Right cardiac atrium (tissue), 5 donors: ENCODE measurements around the gene ESCO1. TPM values are rescaled to one million over a fixed set of nuclear protein-coding genes. Genes with fewer than 3 reads are reported as not detected.
"Not testable (repeated sequence)": the region's sequence is repeated elsewhere in the genome, so short reads cannot be mapped to it uniquely, and the experiment has no call there.

Experiments
- ATAC-seq, 2 donors: fragments of 200-7000 bp; cut with Tn5 transposase; one replicate each; pipeline versions ENCODE4 v1.8.0 to v1.9.1; 2020; ENCODE audit warnings: moderate library complexity in 2 of 2, mild to moderate bottlenecking in 1 of 2
- DNase-seq, 3 donors: peaks; one replicate each; pipeline ENCODE4 v3.0.0-alpha.2; 2020
- H3K27ac ChIP-seq: one replicate; pipeline ENCODE4 v1.5.1; 2013; ENCODE audit warnings: mild to moderate bottlenecking, low read length, control low read depth, moderate library complexity
- H3K27me3 ChIP-seq: one replicate; pipeline ENCODE4 v1.6.1; 2013; ENCODE audit not compliant: control insufficient read depth, insufficient read depth
- H3K4me1 ChIP-seq: one replicate; pipeline ENCODE4 v1.6.1; 2013; ENCODE audit warnings: low read length; ENCODE audit not compliant: control insufficient read depth, insufficient read depth
- H3K4me3 ChIP-seq: one replicate; pipeline ENCODE4 v1.5.1; 2013; ENCODE audit warnings: low read length, control low read depth
- H3K9me3 ChIP-seq: one replicate; pipeline ENCODE4 v1.6.1; 2013; ENCODE audit warnings: low read length; ENCODE audit not compliant: control insufficient read depth
- WGBS: extraction: QIAGEN DNeasy Blood & Tissue Kit; methylation state at CpG from one replicate; pipeline ENCODE4 v1.1.7; 2013; 5-methylcytosine and 5-hydroxymethylcytosine counted together
- intact Hi-C, 4 donors: fragments of 100-400 bp; cut with DNase I; formaldehyde crosslinking; loops; one replicate each; pipeline versions ENCODE4 v1.11.0 to v1.14.0; 2022 to 2023
- long read RNA-seq, 4 donors: library from polyadenylated mRNA; unstranded; transcript quantifications; one replicate each; pipeline ENCODE4 v2.0.0, GENCODE V29; 2020 to 2021
- polyA plus RNA-seq: library from polyadenylated mRNA; stranded (reverse); fragments of 200-250 nt; gene quantifications from one replicate; pipeline ENCODE4 v1.2.3, GENCODE V29; 2013
- total RNA-seq, 4 donors: library from RNA; stranded (reverse); fragmentation: NEBNext Ultra II Directional; extraction: Animal tissue kit (Norgen Biotek cat#: 25700); gene quantifications; one replicate each; pipeline ENCODE4 v1.2.1, GENCODE V29; 2021
- donor health status: healthy with polysubstance abuse.
- donor health status: DM: no; HTN: yes; CAD: no.
- donor health status: DM: no; HTN: no; CAD: no.
- donor health status: DM: no; HTN: yes; CAD: no; lungs with severe emphysema.
- donor health status: DM: yes; HTN: yes; CAD: no.

The ESCO1 gene, protein sequence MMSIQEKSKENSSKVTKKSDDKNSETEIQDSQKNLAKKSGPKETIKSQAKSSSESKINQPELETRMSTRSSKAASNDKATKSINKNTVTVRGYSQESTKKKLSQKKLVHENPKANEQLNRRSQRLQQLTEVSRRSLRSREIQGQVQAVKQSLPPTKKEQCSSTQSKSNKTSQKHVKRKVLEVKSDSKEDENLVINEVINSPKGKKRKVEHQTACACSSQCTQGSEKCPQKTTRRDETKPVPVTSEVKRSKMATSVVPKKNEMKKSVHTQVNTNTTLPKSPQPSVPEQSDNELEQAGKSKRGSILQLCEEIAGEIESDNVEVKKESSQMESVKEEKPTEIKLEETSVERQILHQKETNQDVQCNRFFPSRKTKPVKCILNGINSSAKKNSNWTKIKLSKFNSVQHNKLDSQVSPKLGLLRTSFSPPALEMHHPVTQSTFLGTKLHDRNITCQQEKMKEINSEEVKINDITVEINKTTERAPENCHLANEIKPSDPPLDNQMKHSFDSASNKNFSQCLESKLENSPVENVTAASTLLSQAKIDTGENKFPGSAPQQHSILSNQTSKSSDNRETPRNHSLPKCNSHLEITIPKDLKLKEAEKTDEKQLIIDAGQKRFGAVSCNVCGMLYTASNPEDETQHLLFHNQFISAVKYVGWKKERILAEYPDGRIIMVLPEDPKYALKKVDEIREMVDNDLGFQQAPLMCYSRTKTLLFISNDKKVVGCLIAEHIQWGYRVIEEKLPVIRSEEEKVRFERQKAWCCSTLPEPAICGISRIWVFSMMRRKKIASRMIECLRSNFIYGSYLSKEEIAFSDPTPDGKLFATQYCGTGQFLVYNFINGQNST
- total RNA-seq (10 to 100 TPM; 10.3 to 13.4 (median 11.5) TPM), polyA plus RNA-seq (8.0 TPM)
- long read RNA-seq, donor 1, full-length matches to known transcripts = 5 of 18 reads
- long read RNA-seq, donor 1, partial matches to known transcripts = 10 of 18 reads
- long read RNA-seq, donor 1, other reads (novel, unspliced or antisense) = 3 of 18 reads
- long read RNA-seq, donor 2, full-length matches to known transcripts = 2 of 4 reads
- long read RNA-seq, donor 2, partial matches to known transcripts = 1 of 4 reads
- long read RNA-seq, donor 2, other reads (novel, unspliced or antisense) = 1 of 4 reads
- long read RNA-seq, donor 3, full-length matches to known transcripts = 2 of 23 reads
- long read RNA-seq, donor 3, partial matches to known transcripts = 19 of 23 reads
- long read RNA-seq, donor 3, other reads (novel, unspliced or antisense) = 2 of 23 reads
- long read RNA-seq, donor 4, full-length matches to known transcripts = 3 of 3 reads
- long read RNA-seq, donor 4, partial matches to known transcripts = 0 of 3 reads
- long read RNA-seq, donor 4, other reads (novel, unspliced or antisense) = 0 of 3 reads

- ATAC-seq = peak; percentile 95 to 96
- Histone ChIP-seq H3K4me1 (no peaks in the 10 kb centered on the region), H3K9me3 (no peaks in the 10 kb centered on the region), H3K27me3 (no peaks in the 10 kb centered on the region), H3K27ac (peak within 1 kb of the TSS; percentile 84), H3K4me3 (peak within 1 kb of the TSS; percentile 50)
- intact Hi-C loops = loop anchor here in 1 of 4 donors (10.0 kb wide), 1 partner anchor 406 kb away; no protein-coding TSS in a partner anchor
- 8% methylated on average over 74 of the region's 74 CpGs for WGBS
- DNase-seq = peak; percentile 96 to 97 (median 97)
Observed at GRCh38 chr18:21600526-21601410, at the start of gene ESCO1. Gene ESCO1, minus strand, starts transcription at chr18:21600704. Its CDS starts 25,861 bp downstream, at chr18:21574843.

DNA sequence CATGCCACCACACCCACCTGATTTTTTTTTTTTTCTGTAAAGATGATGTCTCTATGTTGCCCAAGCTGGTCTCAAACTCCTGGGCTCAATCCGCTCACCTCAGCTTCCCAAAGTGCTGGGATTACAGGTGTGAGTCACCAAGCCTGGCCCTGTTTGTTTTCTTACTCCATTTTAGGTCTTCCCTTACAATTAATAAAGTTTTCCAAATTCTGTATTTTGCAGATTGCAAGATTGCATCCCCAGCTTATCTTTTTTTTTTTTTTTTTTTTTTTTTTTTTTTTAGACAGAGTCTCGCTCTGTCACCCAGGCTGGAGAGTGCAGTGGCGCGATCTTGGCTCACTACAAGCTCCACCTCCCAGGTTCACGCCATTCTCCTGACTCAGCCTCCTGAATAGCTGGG, 39.9 kb upstream of the ESCO1 start:
- ATAC-seq, H3K4me3 ChIP-seq, H3K9me3 ChIP-seq, H3K4me1 ChIP-seq, H3K27ac ChIP-seq, intact Hi-C loops, H3K27me3 ChIP-seq, DNase-seq: not testable (repeated sequence)
- WGBS = 97% methylated on average over 5 of the region's 5 CpGs

GRCh38 chr18:21638822-21639221, 38.3 kb upstream of the ESCO1 start:
- intact Hi-C loops = no loop called here
- WGBS = 98% methylated on average over 3 of the region's 3 CpGs
- no peaks in the 10 kb centered on the region for H3K27me3 ChIP-seq
- H3K9me3 ChIP-seq = no peaks in the 10 kb centered on the region
- no peak for ATAC-seq
- H3K27ac ChIP-seq = no peak overlapping the region
- no peaks in the 10 kb centered on the region for H3K4me1 ChIP-seq
- no peak overlapping the region for H3K4me3 ChIP-seq
- DNase-seq = no peak

GRCh38 chr18:21636769-21637168, 36.3 kb upstream of the ESCO1 start:
- no peak overlapping the region for H3K27ac ChIP-seq
- no peak overlapping the region for H3K4me3 ChIP-seq
- H3K27me3 ChIP-seq = no peaks in the 10 kb centered on the region
- 95% methylated on average over 13 of the region's 13 CpGs for WGBS
- intact Hi-C loops = no loop called here
- no peaks in the 10 kb centered on the region for H3K9me3 ChIP-seq
- H3K4me1 ChIP-seq = no peaks in the 10 kb centered on the region
- ATAC-seq (no peak), DNase-seq (no peak)

GRCh38 chr18:21634588-21635199, 34.2 kb upstream of the ESCO1 start:
- intact Hi-C loops = no loop called here
- H3K9me3 ChIP-seq = no peaks in the 10 kb centered on the region
- no peaks in the 10 kb centered on the region for H3K4me1 ChIP-seq
- no peak overlapping the region for H3K27ac ChIP-seq
- no peak for ATAC-seq
- H3K4me3 ChIP-seq = no peak overlapping the region
- no peak for DNase-seq
- WGBS = 87% methylated on average over 4 of the region's 4 CpGs
- no peaks in the 10 kb centered on the region for H3K27me3 ChIP-seq

DNA sequence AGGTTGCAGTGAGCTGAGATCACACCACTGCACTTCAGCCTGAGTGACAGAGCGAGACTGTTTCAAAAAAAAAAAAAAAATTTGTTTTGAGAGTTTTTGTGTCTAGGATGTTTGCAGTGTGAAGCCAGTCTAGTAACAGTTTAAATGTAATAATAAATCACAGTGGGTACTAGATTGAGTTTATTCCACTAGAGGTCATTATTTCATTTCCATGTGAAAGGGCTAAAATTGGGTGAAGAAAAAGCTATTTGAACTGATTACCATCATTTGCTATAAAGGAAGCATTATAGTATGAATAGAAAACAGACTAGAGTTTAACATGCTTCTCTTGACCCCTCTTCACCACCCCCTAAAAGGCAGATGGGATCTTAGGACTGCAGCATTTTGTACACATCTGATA, 31.9 kb upstream of the ESCO1 start:
- Histone ChIP-seq H3K4me1 (no peaks in the 10 kb centered on the region), H3K9me3 (no peaks in the 10 kb centered on the region), H3K4me3 (no peak overlapping the region), H3K27me3 (no peaks in the 10 kb centered on the region), H3K27ac (no peak overlapping the region)
- ATAC-seq (no peak), DNase-seq (no peak)
- 100% methylated on average over 1 of the region's 1 CpG for WGBS
- intact Hi-C loops = no loop called here

- intact Hi-C loops = no loop called here
- ATAC-seq (no peak), DNase-seq (no peak)
- no peak overlapping the region for H3K4me3 ChIP-seq
- H3K9me3 ChIP-seq = no peaks in the 10 kb centered on the region
- 77% methylated on average over 9 of the region's 9 CpGs for WGBS
- no peaks in the 10 kb centered on the region for H3K4me1 ChIP-seq
- H3K27me3 ChIP-seq = no peaks in the 10 kb centered on the region
- no peak overlapping the region for H3K27ac ChIP-seq
Observed at GRCh38 chr18:21629089-21629832, 28.8 kb upstream of the ESCO1 start.

- H3K27me3 ChIP-seq, H3K27ac ChIP-seq, DNase-seq, ATAC-seq, H3K9me3 ChIP-seq, intact Hi-C loops, H3K4me3 ChIP-seq, H3K4me1 ChIP-seq: not testable (repeated sequence)
- WGBS = 83% methylated on average over 9 of the region's 9 CpGs
Observed at GRCh38 chr18:21621640-21622039, 21.1 kb upstream of the ESCO1 start.
